Fibroblast of villous mesenchyme (primary cell): ENCODE results near the gene TLCD4. TPM values are rescaled to one million over a fixed set of nuclear protein-coding genes. Genes with fewer than 3 reads are reported as not detected.

Experiments
- DNase-seq: peaks from one replicate; pipeline ENCODE4 v3.0.0-alpha.2; 2010; ENCODE audit warnings: low read depth
- H3K4me3 ChIP-seq: 2 replicates; pipeline ENCODE4 v1.5.1; 2011; ENCODE audit warnings: low read depth, mild to moderate bottlenecking, low read length
- CTCF ChIP-seq: IDR thresholded peaks from 2 replicates; pipeline ENCODE4 v1.5.1; 2012; ENCODE audit warnings: low read depth, mild to moderate bottlenecking, low read length; ENCODE audit not compliant: insufficient read depth
- total RNA-seq: library from RNA; depleted of rRNA; stranded (reverse); fragments of >200 nt; gene quantifications from 2 replicates; pipeline ENCODE4 v1.2.3, GENCODE V29; 2012

Gene TLCD4
- 0.32 and 0.86 TPM in 2 replicates for total RNA-seq

- no peak for TF ChIP-seq CTCF
- DNase-seq = peak; percentile 16
- H3K4me3 ChIP-seq = peak within 1 kb of the TSS; percentile 66
These were observed at the start of gene TLCD4 for GRCh38 chr1:95117207-95118066. Gene TLCD4, plus strand, starts transcription at chr1:95117355. Its CDS starts 26,547 bp downstream, at chr1:95143902.

- no peak for TF ChIP-seq CTCF
- DNase-seq = no peak
- H3K4me3 ChIP-seq = no peak overlapping the region
These were observed 49.6 kb upstream of the TLCD4 start for GRCh38 chr1:95067568-95067967.

GRCh38 chr1:95068956-95069709 lies 48.0 kb upstream of the TLCD4 start:
- H3K4me3 ChIP-seq = no peak overlapping the region
- DNase-seq = no peak
- no peak for TF ChIP-seq CTCF

- no peak overlapping the region for H3K4me3 ChIP-seq
- no peak for DNase-seq
- TF ChIP-seq CTCF = no peak
These were observed 47.5 kb upstream of the TLCD4 start for GRCh38 chr1:95069710-95070093.

GRCh38 chr1:95071539-95071938 lies 45.6 kb upstream of the TLCD4 start:
- peak overlapping the region; percentile 76 for H3K4me3 ChIP-seq
- TF ChIP-seq CTCF = no peak
- DNase-seq = no peak

- no peak for DNase-seq
- peak overlapping the region; percentile 76 for H3K4me3 ChIP-seq
- TF ChIP-seq CTCF = no peak
These were observed 45.0 kb upstream of the TLCD4 start for GRCh38 chr1:95072117-95072516.
